IPS-18c (cell line): Measurements from ENCODE around the gene SIT1.
"Not testable (repeated sequence)": the region's sequence is repeated elsewhere in the genome, so short reads cannot be mapped to it uniquely, and the experiment has no call there.

Source experiments
- H3K4me3 ChIP-seq: 2 replicates; pipeline ENCODE4 v1.7.0; 2013; ENCODE audit warnings: low read depth, mild to moderate bottlenecking, low read length, moderate library complexity; ENCODE audit not compliant: insufficient read depth
- H3K9me3 ChIP-seq: one replicate; pipeline ENCODE4 v1.6.1; 2013; ENCODE audit warnings: mild to moderate bottlenecking, low read length, moderate library complexity; ENCODE audit not compliant: control insufficient read depth, insufficient read depth

SIT1 gene

DNA sequence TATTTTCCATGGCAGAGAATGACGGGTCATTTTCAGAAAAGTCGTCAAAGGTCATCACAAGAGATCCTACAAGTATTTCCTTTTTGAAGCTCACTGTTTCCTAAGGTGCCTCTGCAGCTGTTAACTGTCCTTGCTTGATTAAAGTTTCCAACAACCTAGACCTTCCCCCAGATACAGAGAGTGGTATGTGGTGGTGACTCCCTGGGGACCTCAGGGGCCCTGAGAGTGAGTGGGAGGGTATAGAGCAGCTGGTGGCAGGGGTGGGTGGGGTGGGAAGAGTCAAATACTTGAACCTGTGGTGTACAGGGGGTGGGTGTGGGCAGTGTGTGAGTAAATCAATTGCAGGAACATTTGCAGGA is 31.0 kb downstream of the SIT1 start:
- Histone ChIP-seq H3K4me3 (no peak overlapping the region), H3K9me3 (no peaks in the 10 kb centered on the region)

DNA sequence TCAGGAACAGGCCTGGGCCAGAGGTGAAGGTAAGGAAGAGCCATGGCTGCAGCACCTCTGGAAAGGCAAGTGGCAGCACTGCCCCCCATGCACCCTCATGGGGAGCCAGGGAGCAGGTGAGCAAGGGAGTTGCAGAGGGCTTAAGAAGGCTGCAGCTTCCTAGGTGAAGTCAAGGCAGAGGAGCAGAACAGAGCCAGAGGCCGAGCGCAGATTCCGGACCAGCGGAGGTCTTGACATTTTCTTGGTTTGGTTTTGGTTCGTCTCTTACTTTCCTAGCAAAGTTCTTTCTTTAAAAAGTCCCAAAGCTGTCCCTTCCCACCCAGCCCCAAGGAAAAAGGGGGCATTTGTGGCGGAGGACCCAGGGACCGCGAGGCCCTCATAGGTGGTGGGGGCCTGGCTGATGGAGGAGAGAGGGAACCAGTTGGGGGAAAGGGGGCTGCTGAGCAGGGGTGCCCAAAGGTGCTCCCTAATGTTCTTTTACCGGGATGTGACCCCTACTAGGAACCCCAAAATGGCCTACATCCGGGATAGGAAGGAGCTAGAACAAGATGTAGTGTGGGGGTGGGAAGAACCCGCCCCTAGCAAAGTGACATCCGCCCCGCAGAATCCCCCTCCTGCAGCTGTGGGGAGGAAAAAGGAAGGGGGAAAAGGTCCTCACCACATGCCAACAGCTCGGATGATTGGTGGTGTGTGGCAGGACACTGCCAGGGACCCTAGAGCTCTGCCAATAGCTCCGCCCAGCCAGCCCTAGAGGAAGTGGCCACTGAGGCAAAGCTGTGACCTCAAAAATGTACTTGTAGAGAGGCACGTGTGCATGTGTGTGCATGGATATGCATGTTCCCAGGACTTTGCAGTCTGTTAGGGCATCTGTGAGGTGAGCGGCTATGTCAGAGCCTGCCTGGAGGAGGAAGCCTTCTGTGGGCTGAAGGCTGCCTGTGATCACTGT is 31.6 kb downstream of the SIT1 start:
- Histone ChIP-seq H3K4me3 (no peak overlapping the region), H3K9me3 (no peaks in the 10 kb centered on the region)

DNA sequence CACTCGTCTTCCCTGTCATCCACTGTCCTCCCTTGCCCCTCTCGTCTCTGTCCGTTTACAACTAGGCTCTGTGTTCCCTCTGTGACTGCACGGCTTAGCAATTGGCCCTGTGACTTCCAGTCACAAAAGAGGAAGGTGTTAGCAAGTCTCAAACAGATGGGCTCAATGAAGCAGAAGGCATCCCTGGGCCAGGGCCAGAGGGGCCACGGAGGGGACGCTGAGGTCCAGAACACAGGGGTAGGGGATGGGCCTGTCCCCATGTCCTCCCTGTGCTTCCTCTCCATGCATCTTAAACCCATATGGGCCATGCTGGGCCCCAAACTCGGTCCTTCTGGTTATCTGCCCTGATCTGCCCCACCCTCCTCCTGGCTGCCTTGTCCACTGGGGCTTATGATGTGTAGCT is 32.4 kb downstream of the SIT1 start, which contains the start of gene CD72:
CD72 (minus strand) TSS at position 89 of the 403 bp plus-strand sequence. CDS start 110 bp downstream, outside the sequence.
- H3K9me3 ChIP-seq: no peaks in the 10 kb centered on the region

DNA sequence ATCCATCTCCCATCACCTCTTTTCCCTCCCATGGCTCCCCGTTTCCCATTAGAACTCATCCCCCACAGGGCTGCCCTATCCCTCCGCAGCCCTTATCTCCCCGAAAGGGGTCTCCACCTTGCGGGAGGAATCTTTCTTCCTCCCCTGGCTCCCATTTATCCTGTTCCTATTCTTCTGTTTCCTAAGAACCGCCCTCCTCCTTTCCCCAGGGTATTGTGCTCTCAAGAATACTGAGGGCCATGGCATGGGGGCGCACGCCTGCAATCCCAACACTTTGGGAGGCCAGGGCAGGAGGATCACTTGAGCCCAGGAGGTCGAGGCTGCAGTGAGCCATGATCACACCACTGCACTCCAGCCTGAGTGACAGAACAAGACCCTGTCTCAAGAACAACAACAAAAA is 33.2 kb downstream of the SIT1 start:
- H3K4me3 ChIP-seq: peak overlapping the region; percentile 61; the same call in 1 of the 2 replicates

More for the DNA sequence above, 32.4 kb downstream of the SIT1 start, which contains the start of gene CD72:
- H3K4me3 ChIP-seq: peak within 1 kb of the TSS; percentile 61

DNA sequence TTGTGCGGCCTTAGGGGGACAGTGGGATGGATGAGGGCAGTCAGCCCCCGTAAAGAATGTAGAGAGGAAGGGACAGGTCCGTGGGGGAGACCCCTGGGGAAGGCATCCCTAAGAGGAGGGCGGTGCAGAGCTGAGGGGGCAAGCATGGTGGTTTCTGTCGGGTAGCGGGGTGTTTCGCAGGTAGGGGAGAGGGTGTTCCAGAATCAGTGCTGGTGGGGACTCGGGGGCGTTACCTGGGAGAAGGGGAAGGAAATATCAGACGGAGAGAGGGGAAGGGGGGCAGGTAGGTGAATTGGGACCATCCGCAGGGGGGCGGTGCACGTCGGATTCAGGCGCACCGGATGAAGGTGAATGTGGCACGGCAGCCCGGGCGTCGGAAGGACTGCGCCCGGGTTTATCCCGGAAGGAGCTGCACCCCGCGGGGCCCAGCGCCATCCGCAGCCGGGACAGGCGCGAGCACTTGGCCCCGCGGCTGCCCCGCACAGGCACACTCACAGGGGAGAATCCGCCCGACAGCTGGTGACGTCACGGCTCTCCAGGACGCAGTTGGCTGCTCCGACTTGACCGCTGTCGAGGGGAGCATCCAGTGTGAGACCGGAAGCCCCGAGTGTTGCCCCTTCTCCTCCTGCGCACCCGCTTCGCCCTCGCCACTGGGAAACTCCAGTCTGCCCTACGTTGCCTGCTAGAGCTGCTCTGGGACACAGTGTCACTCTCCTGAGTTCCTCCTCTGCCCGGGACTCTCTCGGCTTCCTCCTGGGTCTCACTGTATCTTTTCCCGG is 33.9 kb downstream of the SIT1 start:
- peak overlapping the region; percentile 61 for H3K4me3 ChIP-seq
- no peaks in the 10 kb centered on the region for H3K9me3 ChIP-seq

More for the DNA sequence above, 33.2 kb downstream of the SIT1 start:
- no peaks in the 10 kb centered on the region for H3K9me3 ChIP-seq

DNA sequence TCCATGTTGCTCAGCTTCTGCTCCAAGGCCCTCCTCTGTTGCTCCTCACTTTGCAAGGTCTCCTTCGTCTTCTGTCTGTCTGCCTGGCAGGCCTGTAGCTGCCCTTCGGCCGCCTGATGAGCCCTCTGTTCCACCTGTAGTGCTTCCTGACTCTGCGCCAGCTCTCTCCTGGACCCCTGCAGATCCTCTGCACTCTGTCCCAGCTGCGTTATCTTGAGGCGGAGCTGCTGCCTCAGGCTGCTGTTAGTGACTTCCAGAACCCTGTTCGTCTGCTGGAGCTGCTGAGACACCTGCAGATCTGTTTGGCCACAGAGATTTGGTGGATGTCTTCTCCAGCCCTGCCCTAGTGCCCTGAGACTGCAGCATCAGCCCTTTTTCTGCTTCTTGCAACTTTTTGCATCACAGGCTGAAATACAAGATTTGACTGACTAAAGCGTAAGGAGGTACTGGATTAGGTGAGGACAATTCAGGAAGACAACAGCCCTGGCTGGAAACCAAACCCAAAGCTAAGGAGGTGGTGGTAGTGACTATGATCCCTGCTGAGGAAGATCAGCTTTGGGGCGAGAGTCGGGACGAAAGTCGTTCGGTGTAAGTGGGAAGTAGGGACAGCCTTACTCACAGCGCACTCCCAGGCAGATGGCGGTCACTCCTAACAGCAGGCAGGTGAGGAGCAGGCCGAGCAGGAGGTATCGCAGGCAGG is 34.6 kb downstream of the SIT1 start:
- H3K9me3 ChIP-seq: no peaks in the 10 kb centered on the region
- peak overlapping the region; percentile 61 for H3K4me3 ChIP-seq

DNA sequence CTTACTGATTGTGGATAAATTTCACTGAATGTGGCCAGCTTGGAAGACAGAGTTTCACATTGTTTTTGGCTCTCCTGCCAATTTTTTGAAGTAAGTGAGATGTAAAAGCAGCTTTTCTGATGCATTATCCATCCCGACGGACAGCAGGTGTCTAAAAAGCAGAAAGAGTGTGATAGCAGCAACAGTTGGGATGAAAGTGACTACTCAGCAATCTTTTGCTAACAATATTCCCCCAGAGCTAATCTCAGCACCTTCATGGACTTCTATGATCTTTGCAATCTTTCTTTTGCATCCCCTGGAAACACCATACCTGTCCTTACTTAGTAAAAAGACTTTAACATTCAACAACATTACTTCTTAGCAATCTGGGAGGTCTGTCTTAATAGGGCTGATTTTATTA is 37.9 kb downstream of the SIT1 start:
- H3K4me3 ChIP-seq: no peak overlapping the region
- no peaks in the 10 kb centered on the region for H3K9me3 ChIP-seq

DNA sequence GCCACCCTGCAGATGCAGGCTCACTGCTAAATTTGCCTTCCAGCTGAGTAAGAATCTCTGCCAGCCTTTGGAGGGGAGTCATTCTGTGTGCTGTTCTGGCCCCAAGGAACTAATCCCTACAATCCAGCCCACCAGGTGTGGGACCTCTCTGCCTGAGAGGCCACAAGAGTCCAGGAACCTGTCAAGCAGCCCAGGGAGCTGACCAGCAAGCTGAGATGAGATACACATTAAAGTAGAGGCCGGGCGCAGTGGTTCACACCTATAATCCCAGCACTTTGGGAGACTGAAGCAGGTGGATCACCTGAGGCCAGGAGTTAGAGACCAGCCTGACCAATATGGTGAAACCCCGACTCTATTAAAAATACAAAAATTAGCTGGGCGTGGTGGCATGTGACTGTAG is 38.7 kb downstream of the SIT1 start:
- not testable (repeated sequence) for H3K4me3 ChIP-seq, H3K9me3 ChIP-seq

DNA sequence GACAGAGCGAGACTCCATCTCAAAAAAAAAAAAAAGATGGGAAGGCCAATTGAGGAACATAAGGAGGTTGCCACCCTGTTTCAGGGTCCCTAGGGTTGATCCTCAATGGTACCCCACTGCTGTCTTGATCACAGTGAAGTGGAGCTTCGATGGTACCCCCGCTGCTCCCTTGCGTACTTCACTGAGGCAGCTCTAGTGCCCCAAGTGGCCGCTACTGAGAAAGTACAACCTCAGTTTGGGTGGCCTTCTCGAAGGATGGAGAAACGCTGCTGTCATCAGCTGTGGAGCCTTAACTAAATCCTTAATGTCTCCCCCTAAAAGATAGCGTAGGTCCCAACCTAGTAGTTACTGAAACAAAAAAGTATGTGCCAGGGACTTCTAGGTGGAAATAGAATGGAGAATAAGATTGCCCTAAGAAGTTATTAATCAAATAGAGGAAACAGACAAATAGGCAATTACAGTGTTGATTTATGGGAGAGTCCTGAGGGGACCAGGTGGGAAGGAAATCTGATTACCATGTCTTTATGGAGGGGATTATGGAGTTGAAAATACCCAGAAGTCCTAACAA is 39.4 kb downstream of the SIT1 start:
- Histone ChIP-seq H3K9me3 (no peaks in the 10 kb centered on the region), H3K4me3 (no peak overlapping the region)

DNA sequence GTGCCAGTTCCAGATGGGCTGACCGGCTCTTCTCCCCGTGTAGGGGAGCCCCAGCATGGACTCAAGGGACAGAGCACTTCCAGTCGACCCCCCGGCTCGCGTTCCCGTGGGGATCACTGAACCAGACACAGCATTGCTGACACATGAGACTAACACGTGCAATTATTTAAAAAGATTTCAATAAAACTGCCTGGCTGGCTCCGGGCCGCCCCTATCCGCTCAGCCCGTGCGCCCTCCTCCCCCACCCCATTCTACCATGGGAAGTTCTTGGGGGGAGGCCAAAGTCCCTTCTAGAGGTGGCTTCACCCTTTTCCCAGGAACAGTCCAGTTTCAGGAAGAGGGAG is 40.9 kb downstream of the SIT1 start:
- H3K9me3 ChIP-seq: no peaks in the 10 kb centered on the region
- no peak overlapping the region for H3K4me3 ChIP-seq

DNA sequence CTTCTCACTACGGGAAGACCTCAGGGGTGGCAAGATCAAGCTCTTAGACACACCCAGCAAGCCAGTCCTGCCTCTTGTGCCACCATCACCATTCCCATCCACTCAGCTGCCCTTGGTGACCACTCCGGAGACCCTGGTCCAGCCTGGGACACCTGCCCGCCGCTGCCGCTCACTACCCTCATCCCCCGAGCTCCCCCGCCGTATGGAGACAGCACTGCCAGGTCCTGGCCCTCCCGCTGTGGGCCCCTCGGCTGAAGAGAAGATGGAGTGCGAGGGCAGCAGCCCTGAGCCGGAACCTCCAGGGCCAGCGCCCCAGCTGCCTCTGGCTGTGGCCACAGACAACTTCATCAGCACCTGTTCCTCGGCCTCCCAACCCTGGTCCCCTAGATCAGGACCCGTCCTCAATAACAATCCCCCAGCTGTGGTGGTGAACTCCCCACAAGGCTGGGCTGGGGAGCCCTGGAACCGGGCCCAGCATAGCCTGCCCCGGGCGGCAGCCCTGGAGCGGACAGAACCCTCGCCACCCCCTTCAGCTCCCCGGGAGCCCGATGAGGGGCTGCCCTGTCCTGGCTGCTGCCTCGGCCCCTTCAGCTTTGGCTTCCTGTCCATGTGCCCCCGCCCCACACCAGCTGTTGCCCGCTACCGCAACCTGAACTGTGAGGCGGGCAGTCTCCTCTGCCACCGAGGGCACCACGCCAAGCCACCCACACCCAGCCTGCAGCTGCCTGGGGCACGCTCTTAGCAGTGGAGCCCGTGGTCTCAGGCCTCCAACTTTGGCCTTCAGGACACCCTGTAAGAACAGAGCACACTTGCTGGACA is 41.5 kb downstream of the SIT1 start:
- Histone ChIP-seq H3K9me3 (no peaks in the 10 kb centered on the region), H3K4me3 (no peak overlapping the region)

DNA sequence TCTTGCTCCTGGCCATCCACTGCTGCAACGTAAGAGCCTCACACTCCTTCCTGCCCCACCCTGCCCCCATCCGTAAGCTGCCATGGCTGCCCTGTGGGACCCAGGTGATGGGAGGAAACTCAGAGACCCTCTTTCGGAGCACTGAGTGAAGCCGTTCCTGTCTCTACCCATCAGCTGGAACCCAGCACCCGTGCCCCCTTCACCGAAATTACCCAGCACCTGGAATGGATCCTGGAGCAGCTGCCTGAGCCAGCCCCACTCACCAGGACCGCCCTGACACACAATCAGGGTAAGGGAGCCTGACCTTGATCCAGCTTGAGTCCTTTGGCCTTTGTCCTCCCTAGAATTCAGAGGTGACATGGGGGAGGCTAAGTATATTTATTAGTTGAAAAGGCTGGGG is 42.5 kb downstream of the SIT1 start:
- Histone ChIP-seq H3K9me3 (no peaks in the 10 kb centered on the region), H3K4me3 (no peak overlapping the region)

DNA sequence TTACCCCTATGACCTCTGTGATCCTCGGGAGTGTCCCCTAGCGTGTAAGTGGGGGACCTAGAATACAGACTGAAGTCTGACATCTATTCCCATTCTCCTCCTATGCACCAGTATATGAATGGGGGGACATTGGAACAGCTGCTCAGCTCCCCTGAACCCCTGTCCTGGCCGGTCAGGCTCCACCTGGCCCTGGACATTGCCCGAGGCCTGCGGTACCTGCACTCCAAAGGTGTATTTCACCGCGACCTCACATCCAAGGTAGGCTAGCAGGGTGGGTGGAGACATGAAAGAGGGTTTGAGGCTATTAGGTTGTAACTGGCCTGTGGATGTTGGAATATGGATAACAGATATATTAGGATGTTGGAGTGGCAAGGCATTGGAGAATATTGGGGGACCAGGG is 44.0 kb downstream of the SIT1 start:
- Histone ChIP-seq H3K9me3 (no peaks in the 10 kb centered on the region), H3K4me3 (no peak overlapping the region)

DNA sequence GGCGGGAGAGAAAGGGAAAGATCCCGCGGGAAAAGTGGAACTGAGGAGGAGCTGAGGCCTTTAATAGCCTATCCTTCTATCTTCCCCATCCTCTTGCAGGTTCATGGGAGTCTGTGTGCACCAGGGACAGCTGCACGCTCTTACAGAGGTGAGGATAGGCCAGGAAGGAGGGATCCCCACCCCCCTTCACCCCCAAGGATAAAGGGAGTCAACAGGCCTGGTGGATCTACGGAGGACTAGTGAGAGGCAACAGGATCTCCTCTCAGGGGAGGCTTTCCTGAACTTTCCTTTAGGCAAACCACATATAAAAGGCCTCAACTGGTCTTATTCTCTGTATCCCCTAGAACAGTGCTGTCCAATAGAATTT is 44.6 kb downstream of the SIT1 start:
- Histone ChIP-seq H3K4me3 (peak overlapping the region; percentile 81), H3K9me3 (no peaks in the 10 kb centered on the region)

DNA sequence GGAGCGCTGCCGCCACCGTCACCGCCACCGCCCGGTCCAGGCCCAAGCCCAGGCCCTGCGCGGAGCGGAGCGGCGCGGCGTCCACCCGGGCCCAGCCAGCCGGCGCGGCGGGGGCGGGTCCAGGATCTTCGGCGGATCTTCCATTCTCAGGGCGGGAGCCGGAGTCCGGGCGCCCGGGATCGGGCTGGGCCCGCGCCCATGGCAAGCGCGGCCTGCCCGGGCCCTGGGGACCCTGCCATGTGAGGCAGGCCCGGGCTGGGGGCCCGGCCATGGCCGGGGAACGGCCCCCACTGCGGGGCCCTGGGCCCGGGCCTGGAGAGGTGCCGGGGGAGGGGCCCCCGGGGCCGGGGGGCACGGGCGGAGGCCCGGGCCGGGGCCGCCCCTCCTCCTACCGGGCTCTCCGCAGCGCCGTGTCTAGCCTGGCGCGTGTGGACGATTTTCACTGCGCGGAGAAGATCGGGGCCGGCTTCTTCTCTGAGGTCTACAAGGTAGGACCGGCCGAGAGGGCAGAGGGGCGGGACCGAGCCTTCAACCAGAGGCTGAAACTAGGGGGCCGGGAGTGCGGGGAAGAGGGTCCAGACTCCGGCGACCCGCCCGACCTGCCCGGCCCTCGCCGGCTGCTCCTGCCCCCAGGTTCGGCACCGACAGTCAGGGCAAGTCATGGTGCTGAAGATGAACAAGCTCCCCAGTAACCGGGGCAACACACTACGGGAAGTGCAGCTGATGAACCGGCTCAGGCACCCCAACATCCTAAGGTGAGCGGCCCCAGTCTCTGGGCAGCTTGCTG is 45.2 kb downstream of the SIT1 start:
- Histone ChIP-seq H3K4me3 (peak overlapping the region; percentile 81), H3K9me3 (no peaks in the 10 kb centered on the region)
